Activated naive CD8-positive, alpha-beta T cell treated with anti-CD3 and anti-CD28 coated beads for 36 hours (primary cell): Measurements from ENCODE around the gene ITGA2. TPM values are rescaled to one million over a fixed set of nuclear protein-coding genes. Genes with fewer than 3 reads are reported as not detected.

ENCODE experiments used
- DNase-seq: peaks from one replicate; pipeline ENCODE4 v3.0.0; 2021
- H3K27ac Mint-ChIP-seq: one replicate; pipeline ENCODE4 v1.8.0; 2022; ENCODE audit warnings: mild to moderate bottlenecking, moderate library complexity, mixed read lengths
- H3K27me3 Mint-ChIP-seq: one replicate; pipeline ENCODE4 v1.8.0; 2022; ENCODE audit warnings: mild to moderate bottlenecking, mixed read lengths
- H3K36me3 Mint-ChIP-seq: one replicate; pipeline ENCODE4 v1.8.0; 2021; ENCODE audit warnings: mild to moderate bottlenecking, mixed read lengths
- H3K4me1 Mint-ChIP-seq: one replicate; pipeline ENCODE4 v1.8.0; 2021; ENCODE audit warnings: mixed read lengths
- H3K4me3 Mint-ChIP-seq: one replicate; pipeline ENCODE4 v1.8.0; 2022; ENCODE audit warnings: mild to moderate bottlenecking, moderate library complexity, mixed read lengths
- H3K9me3 Mint-ChIP-seq: one replicate; pipeline ENCODE4 v1.8.0; 2022; ENCODE audit warnings: mixed read lengths
- total RNA-seq, 2 experiments: library from RNA; stranded (reverse); gene quantifications; one replicate each; pipeline ENCODE4 v1.2.3, GENCODE V29; 2021

Gene ITGA2
- total RNA-seq, 2 experiments from 2014 or later: 1.7 to 2.0 TPM

DNA sequence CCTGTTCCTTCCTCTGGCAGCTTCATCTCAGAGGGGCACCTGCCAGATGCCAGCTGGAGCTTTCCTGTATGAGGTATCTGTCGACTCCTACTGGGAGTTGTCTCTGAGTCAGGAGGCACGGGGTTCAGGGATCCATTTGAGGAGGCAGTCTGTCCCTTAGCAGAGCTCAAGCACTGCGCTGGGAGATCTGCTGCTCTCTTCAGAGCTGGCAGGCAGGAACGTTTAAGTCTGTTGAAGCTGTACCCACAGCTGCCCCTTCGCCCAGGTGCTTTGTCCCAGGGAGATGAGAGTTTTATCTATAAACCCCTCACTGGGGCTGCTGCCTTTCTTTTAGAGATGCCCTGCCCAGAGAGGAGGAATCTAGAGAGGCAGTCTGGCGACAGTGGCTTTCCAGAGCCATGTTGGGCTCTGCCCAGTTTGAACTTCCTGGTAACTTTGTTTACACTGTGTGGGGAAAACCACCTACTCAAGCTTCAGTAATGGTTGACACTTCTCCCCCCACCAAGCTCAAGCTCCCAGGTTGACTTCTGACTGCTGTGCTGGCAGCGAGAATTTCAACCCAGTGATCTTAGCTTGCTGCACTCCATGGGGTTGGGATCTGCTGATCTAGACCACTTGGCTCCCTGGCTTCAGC, 11.8 kb upstream of the ITGA2 start:
- Mint-ChIP-seq H3K36me3 (peaks cover 3% of the 10 kb centered on the region), H3K4me3 (no peak overlapping the region), H3K4me1 (no peaks in the 10 kb centered on the region), H3K9me3 (peaks cover 14% of the 10 kb centered on the region), H3K27me3 (peaks cover 34% of the 10 kb centered on the region), H3K27ac (no peak overlapping the region)
- DNase-seq: no peak

DNA sequence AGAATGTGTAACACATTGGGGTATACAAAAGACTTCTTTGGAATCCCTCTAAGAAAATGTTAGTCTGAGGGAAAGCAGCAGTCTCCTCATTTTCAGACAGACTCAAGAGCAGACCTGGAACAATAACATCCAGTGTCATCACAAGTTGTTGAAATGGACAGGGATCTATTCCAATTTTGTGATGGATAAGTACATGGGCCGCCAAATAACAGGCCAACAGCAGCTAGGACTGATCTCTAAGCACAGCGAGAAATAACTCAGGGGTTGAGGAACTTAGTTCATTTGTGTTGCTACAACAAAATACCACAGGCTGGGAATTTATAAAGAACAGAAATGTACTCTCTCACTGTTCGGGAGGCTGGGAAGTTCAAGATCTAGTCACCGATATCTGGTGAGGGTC, 7.6 kb upstream of the ITGA2 start:
- H3K4me1 Mint-ChIP-seq: peaks cover 14% of the 10 kb centered on the region
- peaks cover 3% of the 10 kb centered on the region for H3K36me3 Mint-ChIP-seq
- no peak overlapping the region for H3K27ac Mint-ChIP-seq
- H3K4me3 Mint-ChIP-seq: no peak overlapping the region
- H3K27me3 Mint-ChIP-seq: peaks cover 60% of the 10 kb centered on the region
- no peak for DNase-seq
- peaks cover 5% of the 10 kb centered on the region for H3K9me3 Mint-ChIP-seq

DNA sequence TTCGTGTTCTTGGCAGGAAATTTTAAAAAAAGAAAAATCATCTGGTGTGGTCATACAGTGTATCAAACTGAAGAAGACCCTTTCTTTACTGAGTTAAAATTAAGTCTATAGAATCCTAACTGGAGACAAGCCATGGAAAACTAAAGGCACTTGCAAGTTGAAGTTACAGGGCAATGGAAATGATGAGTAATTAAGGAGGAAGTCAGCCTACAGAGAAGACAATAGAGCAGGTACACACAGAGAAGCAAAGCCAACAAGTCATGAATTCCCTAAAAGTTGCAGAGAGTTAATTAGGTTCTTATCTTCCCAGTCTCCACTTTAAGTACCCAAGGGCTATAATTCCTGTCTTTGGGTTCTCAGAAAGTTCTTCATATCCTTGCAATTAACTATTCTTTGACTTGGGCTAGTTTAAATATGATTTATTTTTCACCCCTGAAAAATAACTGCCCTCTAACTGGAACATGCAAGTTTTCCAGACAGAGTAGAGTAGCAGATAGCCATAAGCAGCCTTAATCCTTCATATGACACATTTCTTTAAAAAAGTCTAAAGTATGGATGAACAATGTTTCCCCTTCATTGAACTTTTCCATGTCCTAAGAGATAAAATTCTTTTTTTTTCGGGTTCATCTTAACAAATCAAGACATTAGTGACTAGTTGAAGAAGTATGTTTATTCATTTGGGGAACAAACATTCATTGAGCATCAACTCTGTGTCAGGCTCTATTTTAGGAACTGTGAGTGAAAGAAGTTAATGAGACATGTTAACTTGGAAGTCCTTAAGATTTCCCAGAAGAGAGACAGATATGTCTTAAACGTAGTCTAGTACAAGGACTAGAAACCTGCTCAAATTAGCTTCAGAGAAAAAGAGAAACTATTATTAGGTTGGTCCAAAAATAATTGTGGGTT, 5.2 kb upstream of the ITGA2 start:
- no peak overlapping the region for H3K27ac Mint-ChIP-seq

DNA sequence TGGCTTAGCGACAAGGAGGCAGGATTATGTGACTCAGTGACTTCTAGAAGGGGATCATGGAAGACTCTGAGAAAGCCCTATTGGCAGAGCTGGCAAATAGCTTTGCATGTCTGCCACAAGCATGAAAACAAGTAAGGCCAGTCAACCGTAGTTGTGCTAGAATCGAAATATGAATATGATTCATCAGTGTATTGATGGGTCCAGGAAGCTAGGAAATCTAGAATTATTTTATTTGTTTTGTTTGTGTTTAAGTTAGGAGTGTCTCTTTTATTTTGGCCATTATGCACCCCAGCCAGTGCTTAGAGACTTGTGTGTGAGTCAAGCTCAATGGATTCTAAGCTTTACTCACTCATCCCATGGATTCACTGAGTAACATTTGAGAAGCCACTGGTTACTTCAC, 3.8 kb upstream of the ITGA2 start:
- Mint-ChIP-seq H3K9me3 (no peaks in the 10 kb centered on the region), H3K4me3 (no peak overlapping the region), H3K27me3 (peaks cover 71% of the 10 kb centered on the region), H3K36me3 (no peaks in the 10 kb centered on the region), H3K4me1 (peaks cover 30% of the 10 kb centered on the region), H3K27ac (no peak overlapping the region)
- DNase-seq: no peak

More for the DNA sequence above, 5.2 kb upstream of the ITGA2 start:
- Mint-ChIP-seq H3K27me3 (peaks cover 77% of the 10 kb centered on the region), H3K4me3 (no peak overlapping the region), H3K9me3 (no peaks in the 10 kb centered on the region), H3K4me1 (peaks cover 28% of the 10 kb centered on the region), H3K36me3 (no peaks in the 10 kb centered on the region)
- no peak for DNase-seq

DNA sequence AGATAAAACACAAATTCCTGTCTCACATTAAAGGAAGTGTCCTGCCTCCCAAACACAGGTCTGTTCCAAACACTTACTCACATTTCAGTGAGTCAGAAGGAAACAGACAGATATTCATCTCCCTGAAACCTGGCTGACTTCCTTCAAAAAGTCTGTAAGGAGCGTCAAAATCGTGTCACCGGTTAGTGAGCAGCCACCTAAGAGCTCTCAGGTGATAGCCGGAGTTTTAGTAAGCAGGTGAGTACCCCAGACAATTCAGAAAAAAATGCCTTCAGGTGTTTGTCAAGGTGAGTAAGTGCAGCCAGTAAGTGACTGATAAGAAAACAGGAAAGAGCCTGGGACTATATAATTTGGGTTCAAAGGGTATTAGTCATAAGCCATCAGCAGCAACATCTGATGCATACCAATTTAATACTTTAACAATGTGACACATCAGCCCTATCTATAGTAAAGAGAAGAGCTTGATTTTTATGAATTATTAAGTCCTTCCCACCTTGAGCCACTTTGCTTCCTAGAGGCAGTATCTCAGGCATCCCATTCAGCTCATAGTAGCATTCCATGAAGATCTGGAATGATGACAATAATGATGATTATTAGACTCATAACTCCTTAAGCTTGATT, 1.3 kb upstream of the ITGA2 start:
- no peak for DNase-seq
- no peak overlapping the region for H3K4me3 Mint-ChIP-seq

DNA sequence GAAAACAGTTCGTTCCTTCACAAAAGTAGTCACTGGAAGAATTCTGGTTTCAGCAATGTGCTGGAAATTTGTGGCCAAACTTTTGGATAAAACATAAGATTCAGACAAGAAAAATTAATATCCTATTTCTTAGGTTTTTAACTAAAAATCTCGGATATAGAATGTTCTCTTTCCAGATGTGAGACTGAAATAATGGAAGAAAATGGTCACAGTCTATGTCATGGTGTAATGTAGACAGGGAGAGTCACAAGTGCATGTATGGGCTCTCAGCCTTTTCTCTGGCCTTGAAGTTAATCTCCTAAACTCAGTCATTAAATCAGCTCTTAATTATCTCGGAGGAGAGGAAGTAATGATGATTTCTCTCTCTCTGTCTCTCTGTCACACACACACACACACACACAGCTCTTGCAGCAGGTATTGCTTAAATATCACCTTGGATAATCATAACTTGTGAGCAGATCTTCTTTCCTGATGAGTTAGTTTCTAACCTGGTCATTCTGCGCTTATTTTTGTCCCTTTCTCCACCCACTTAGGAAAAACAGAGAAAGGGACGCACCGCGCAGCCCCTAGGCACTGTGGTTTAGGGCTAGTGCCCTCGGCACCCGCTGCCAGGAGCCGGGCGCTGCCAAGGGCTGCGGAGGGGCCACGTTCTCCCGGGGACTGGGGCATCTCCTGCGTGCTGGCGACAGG, 672 bp upstream of the ITGA2 start:
- H3K27ac Mint-ChIP-seq: no peak overlapping the region
- peaks cover 70% of the 10 kb centered on the region for H3K27me3 Mint-ChIP-seq
- peak overlapping the region; percentile 67 for H3K4me3 Mint-ChIP-seq
- peaks cover 2% of the 10 kb centered on the region for H3K36me3 Mint-ChIP-seq
- H3K9me3 Mint-ChIP-seq: no peaks in the 10 kb centered on the region
- peaks cover 27% of the 10 kb centered on the region for H3K4me1 Mint-ChIP-seq
- DNase-seq: no peak

More for the DNA sequence above, 1.3 kb upstream of the ITGA2 start:
- Mint-ChIP-seq H3K36me3 (peaks cover 2% of the 10 kb centered on the region), H3K27ac (no peak overlapping the region), H3K4me1 (peaks cover 30% of the 10 kb centered on the region), H3K9me3 (no peaks in the 10 kb centered on the region), H3K27me3 (peaks cover 72% of the 10 kb centered on the region)

DNA sequence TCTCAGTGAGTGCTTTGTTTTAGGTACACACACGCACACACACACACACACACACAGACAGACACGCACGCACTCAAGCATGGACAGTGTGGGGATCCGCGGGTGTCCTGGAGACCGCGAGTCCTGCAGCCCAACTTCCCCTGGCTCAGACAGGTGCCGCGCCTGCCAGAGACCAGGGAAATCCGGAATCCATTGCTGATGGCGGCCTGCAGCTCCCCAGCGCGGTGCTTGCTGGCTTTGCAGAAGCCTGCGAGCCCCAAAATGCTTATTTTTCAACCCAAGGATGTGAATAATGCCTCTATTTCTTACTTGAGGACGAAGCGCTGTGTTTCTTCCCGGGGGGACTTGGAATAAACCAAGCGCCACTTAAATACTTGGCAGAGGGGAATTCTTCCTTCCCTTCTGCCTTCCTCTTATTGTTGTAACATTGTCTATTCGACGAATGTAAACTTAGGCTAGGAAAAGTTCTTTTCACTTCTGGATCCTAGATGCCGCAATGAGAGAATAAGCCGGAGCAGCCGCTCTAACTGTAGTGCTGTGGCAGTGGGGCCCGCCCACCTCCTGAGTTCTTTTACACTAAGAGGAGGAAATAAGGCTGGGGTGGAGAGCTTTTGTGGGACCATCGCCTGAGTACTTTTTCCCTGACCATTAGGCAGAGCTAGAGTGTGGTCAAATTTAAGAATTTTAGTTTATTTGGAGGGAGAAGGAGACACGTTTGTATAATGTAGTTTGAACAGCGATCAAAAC, 802 bp downstream of the ITGA2 start:
- H3K9me3 Mint-ChIP-seq: no peaks in the 10 kb centered on the region
- peak; percentile 40 for DNase-seq
- H3K27me3 Mint-ChIP-seq: peaks cover 60% of the 10 kb centered on the region
- H3K27ac Mint-ChIP-seq: no peak overlapping the region
- H3K4me1 Mint-ChIP-seq: peaks cover 20% of the 10 kb centered on the region
- peak overlapping the region; percentile 74 for H3K4me3 Mint-ChIP-seq
- H3K36me3 Mint-ChIP-seq: peaks cover 2% of the 10 kb centered on the region

DNA sequence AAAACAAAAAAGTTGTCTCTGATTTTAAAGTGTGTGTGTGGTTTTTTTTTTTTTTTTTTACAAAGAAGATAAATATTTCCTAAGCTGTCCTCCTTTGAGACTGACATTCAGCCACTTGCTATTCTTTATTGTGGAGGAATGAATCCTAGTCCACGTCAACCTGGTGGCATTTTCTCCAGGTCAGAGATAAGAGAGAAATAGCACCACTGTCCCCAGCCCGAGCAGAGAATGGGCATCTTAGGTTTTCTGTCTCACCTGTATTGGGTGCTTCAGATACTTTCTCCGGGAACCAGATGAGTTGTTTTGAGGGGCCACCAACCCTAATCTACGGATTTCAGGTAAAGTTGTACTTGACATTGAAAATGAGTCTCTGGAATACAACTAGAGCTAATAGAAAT, 1.4 kb downstream of the ITGA2 start:
- DNase-seq: no peak
- no peak overlapping the region for H3K4me3 Mint-ChIP-seq
- H3K27me3 Mint-ChIP-seq: peaks cover 55% of the 10 kb centered on the region
- H3K9me3 Mint-ChIP-seq: no peaks in the 10 kb centered on the region
- H3K36me3 Mint-ChIP-seq: peaks cover 2% of the 10 kb centered on the region
- H3K27ac Mint-ChIP-seq: no peak overlapping the region
- H3K4me1 Mint-ChIP-seq: peaks cover 17% of the 10 kb centered on the region

DNA sequence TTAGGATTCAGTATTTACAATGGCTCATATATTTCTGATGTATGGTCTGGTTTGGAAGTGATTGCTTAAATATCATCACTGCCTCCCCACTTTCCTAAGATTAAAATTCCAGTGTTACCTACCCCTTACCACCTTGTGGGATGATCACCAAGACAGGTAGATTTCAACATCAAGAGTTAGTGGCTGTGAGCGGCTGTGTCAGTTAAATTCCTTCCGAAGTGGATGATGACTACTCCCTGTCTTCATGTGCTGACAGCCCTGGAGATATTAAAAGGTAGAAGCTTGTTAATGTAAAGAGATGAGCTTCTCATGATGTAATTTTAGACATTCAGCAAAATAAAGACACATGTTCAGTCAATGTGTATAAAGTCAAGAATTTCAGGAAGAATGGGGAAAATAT, 4.2 kb downstream of the ITGA2 start:
- Mint-ChIP-seq H3K4me1 (peaks cover 6% of the 10 kb centered on the region), H3K9me3 (no peaks in the 10 kb centered on the region), H3K27ac (no peak overlapping the region), H3K36me3 (peaks cover 2% of the 10 kb centered on the region), H3K4me3 (no peak overlapping the region), H3K27me3 (peaks cover 38% of the 10 kb centered on the region)
- no peak for DNase-seq

DNA sequence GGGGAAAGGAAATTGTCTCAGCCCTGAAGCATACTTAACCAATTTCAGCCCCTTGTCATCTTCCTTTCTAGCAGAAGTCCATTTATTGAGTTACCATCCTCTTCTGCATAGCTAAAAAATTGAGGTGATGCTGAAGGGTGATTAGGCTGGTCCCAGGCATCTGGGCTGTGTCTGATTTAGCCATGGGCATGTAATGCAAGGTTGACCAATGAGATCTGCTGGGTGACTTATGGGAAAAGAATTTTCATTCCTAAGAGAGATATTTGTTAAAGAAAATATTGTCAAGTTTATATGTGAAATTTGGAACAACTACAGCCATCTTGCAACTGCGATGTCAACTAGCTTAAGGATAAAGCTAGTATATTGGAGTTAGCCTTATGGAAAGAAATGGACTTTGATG, 5.1 kb downstream of the ITGA2 start:
- no peak overlapping the region for H3K4me3 Mint-ChIP-seq
- no peaks in the 10 kb centered on the region for H3K9me3 Mint-ChIP-seq
- peaks cover 2% of the 10 kb centered on the region for H3K4me1 Mint-ChIP-seq
- peaks cover 2% of the 10 kb centered on the region for H3K36me3 Mint-ChIP-seq
- peaks cover 34% of the 10 kb centered on the region for H3K27me3 Mint-ChIP-seq
- H3K27ac Mint-ChIP-seq: no peak overlapping the region
- DNase-seq: no peak

DNA sequence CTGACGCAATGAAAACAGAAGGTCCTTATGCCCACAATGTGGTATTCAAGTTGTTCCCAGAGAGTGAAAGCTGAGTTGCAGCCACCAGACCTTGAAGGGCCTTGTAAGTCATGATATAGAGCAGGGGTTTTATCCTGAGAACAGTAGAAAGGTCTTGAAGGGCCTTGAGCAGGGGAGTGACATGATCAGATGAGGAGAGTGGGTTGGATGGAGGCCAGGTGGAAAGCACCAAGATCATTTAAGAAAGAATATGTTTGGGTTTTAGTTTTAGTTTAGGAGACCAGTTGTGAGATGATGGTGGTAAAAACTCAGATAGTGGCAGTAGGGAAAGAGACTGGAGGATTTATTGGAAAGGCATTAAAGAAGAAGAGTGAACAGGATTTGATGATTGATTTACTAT, 5.9 kb downstream of the ITGA2 start:
- peaks cover 31% of the 10 kb centered on the region for H3K27me3 Mint-ChIP-seq
- H3K4me3 Mint-ChIP-seq: no peak overlapping the region
- DNase-seq: no peak
- H3K36me3 Mint-ChIP-seq: peaks cover 2% of the 10 kb centered on the region
- peaks cover 2% of the 10 kb centered on the region for H3K4me1 Mint-ChIP-seq
- no peak overlapping the region for H3K27ac Mint-ChIP-seq
- no peaks in the 10 kb centered on the region for H3K9me3 Mint-ChIP-seq

DNA sequence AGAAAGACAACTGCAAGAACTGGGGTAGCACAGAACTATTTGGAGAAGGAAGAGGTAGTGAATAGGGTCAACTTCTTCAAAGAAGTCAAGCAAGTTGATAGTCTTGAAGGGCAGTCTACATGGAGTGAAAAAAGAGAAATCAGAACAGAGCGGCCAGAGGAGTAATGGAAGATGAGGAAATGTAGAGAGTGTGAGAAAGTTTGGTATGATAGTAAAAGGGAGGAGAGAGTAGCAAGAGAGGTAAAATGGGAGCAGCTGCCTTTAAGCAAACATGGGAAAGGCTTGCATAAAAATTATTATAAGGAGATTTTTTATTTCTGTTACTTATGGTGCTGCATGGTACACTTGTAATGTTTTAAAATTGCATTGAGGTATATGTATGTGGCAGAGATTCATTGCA, 6.8 kb downstream of the ITGA2 start:
- no peak overlapping the region for H3K27ac Mint-ChIP-seq
- no peaks in the 10 kb centered on the region for H3K4me1 Mint-ChIP-seq
- no peak for DNase-seq
- H3K4me3 Mint-ChIP-seq: no peak overlapping the region
- H3K36me3 Mint-ChIP-seq: peaks cover 2% of the 10 kb centered on the region
- H3K9me3 Mint-ChIP-seq: no peaks in the 10 kb centered on the region
- peaks cover 23% of the 10 kb centered on the region for H3K27me3 Mint-ChIP-seq

DNA sequence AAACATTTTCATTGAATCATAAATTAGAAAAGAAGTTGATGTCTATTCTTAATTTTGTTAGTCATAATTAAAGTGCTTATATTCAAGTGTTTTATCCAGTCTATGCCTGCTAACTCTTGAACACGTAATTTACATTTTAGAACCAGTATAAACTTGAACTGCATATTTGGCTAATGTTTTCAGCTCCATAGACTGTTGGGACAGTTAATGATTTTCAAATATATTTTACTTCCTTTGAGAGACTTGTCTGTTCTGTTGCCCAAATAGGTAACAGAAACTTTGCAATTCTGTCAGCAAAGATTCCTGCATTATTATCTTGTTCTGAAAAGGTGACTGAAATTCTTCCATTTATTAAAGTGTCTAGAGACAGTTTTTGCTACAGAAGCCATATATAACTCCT, 7.8 kb downstream of the ITGA2 start:
- Mint-ChIP-seq H3K4me3 (no peak overlapping the region), H3K4me1 (no peaks in the 10 kb centered on the region), H3K27me3 (peaks cover 21% of the 10 kb centered on the region), H3K27ac (no peak overlapping the region), H3K36me3 (peaks cover 2% of the 10 kb centered on the region), H3K9me3 (no peaks in the 10 kb centered on the region)
- DNase-seq: no peak

DNA sequence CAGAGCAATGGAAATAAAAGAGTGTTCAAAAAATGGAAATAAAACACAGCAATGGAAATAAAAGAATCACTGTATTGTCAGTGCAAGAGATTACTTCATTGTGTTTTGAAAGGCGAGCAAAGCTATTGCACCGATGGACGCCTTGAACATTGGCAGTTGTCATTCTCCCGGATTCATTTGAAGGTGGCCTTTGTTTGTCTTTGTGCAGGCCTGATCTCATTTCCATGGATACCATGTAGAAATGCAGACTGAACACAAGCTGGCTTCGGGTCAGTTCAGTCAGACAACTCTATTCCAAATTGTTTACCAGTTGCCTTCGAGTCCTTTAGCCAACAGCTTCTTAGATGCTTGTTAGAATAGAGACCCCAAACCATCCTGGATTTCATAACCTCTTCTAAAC, 8.3 kb downstream of the ITGA2 start:
- Mint-ChIP-seq H3K27ac (no peak overlapping the region), H3K4me3 (no peak overlapping the region), H3K9me3 (no peaks in the 10 kb centered on the region), H3K36me3 (peaks cover 1% of the 10 kb centered on the region), H3K27me3 (peaks cover 16% of the 10 kb centered on the region), H3K4me1 (no peaks in the 10 kb centered on the region)
- DNase-seq: no peak
